Uterus (tissue), 4 donors: ENCODE measurements around the gene MBNL3. TPM values are rescaled to one million over a fixed set of nuclear protein-coding genes. Genes with fewer than 3 reads are reported as not detected.
"Not testable (repeated sequence)": the region's sequence is repeated elsewhere in the genome, so short reads cannot be mapped to it uniquely, and the experiment has no call there.

Source experiments
- DNase-seq, 2 donors: peaks; one replicate each; pipeline ENCODE4 v3.0.0-alpha.2; 2019 to 2020
- H3K27ac ChIP-seq, 2 donors: fragments of 200-600 bp; sonication (generic); 1 replicate in 1 of 2; 2 replicates in 1 of 2; pipeline ENCODE4 v1.5.1; 2016 to 2018
- H3K27me3 ChIP-seq, 2 donors: fragments of 200-600 bp; sonication (generic); one replicate each; pipeline ENCODE4 v1.5.1; 2018 to 2019; ENCODE audit warnings: control low read depth in 1 of 2
- H3K36me3 ChIP-seq, 2 donors: fragments of 200-600 bp; sonication (generic); one replicate each; pipeline ENCODE4 v1.5.1; 2019; ENCODE audit warnings: control low read depth in 1 of 2
- H3K4me1 ChIP-seq, 2 donors: fragments of 200-600 bp; sonication (generic); one replicate each; pipeline ENCODE4 v1.5.1; 2018 to 2019; ENCODE audit warnings: control low read depth in 1 of 2
- H3K4me3 ChIP-seq, 2 donors: fragments of 200-600 bp; sonication (generic); 1 replicate in 1 of 2; 2 replicates in 1 of 2; pipeline ENCODE4 v1.5.1; 2018 to 2019; ENCODE audit warnings: mild to moderate bottlenecking in 1 of 2
- H3K9me3 ChIP-seq, 2 donors: fragments of 200-600 bp; sonication (generic); one replicate each; pipeline ENCODE4 v1.5.1; 2019; ENCODE audit warnings: control low read depth in 1 of 2
- POLR2A ChIP-seq, 2 donors: fragments of 450-650 bp; IDR thresholded peaks; one replicate each; pipeline ENCODE4 v1.6.1; 2016; ENCODE audit warnings: antibody characterized with exemption in 2 of 2, mild to moderate bottlenecking in 1 of 2, moderate library complexity in 1 of 2
- intact Hi-C: fragments of 100-400 bp; cut with DNase I; formaldehyde crosslinking; loops from one replicate; pipeline ENCODE4 v1.15.1; 2023; ENCODE audit warnings: low total_unique reads
- total RNA-seq, 4 donors: library from RNA; depleted of rRNA in 3 of 4; stranded (reverse); fragments of >200 nt in 3 of 4; gene quantifications; one replicate each; pipeline versions ENCODE4 v1.1.0 to v1.2.4, GENCODE V29; 2014 to 2023
- TF ChIP-seq, protein P1 (sequence below), 4 experiments: fragments of 200-600 bp in 2 of 4; fragments of 450-650 bp in 2 of 4; sonication (generic) in 2 of 4; IDR thresholded peaks; one replicate each; pipeline ENCODE4 v1.5.1; 2016 to 2019; ENCODE audit warnings: antibody characterized with exemption in 4 of 4, mild to moderate bottlenecking in 2 of 4, moderate library complexity in 1 of 4
- donor health status: DM: yes; HTN: yes; CAD: no.

MBNL3 gene
- total RNA-seq, 4 donors from 2014 or later: 13.2 to 90.2 (median 32.3) TPM

DNA sequence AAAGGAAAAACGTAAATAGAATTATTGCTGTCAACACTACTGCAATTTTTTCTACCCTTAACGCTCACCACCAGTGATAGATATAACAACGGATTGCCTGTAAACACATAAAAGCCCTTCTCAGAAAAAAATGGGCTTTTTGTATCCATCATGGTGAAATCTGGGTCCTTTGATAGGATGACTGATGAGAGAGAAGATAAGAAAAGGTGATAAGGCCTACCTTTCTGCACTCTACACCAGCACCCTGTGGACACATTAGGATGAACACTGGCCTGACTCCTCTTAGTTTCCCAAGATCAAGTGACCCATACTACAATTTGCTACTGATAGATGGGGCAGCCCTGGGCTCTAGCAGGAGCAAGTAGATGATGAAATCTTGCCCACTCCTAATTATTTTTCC, 157.3 kb downstream of the MBNL3 start:
- TF ChIP-seq POLR2A (IDR thresholded peaks at IDR 0.05): no peak
- TF ChIP-seq, protein P1, sequence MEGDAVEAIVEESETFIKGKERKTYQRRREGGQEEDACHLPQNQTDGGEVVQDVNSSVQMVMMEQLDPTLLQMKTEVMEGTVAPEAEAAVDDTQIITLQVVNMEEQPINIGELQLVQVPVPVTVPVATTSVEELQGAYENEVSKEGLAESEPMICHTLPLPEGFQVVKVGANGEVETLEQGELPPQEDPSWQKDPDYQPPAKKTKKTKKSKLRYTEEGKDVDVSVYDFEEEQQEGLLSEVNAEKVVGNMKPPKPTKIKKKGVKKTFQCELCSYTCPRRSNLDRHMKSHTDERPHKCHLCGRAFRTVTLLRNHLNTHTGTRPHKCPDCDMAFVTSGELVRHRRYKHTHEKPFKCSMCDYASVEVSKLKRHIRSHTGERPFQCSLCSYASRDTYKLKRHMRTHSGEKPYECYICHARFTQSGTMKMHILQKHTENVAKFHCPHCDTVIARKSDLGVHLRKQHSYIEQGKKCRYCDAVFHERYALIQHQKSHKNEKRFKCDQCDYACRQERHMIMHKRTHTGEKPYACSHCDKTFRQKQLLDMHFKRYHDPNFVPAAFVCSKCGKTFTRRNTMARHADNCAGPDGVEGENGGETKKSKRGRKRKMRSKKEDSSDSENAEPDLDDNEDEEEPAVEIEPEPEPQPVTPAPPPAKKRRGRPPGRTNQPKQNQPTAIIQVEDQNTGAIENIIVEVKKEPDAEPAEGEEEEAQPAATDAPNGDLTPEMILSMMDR (IDR thresholded peaks at IDR 0.05): no peak
- H3K27me3 ChIP-seq: no peaks in the 10 kb centered on the region
- H3K27ac ChIP-seq: no peak overlapping the region
- no peaks in the 10 kb centered on the region for H3K4me1 ChIP-seq
- no peak overlapping the region for H3K4me3 ChIP-seq
- no peaks in the 10 kb centered on the region for H3K9me3 ChIP-seq
- H3K36me3 ChIP-seq: no peaks in the 10 kb centered on the region
- no peak for DNase-seq
- intact Hi-C loops: no loop called here

DNA sequence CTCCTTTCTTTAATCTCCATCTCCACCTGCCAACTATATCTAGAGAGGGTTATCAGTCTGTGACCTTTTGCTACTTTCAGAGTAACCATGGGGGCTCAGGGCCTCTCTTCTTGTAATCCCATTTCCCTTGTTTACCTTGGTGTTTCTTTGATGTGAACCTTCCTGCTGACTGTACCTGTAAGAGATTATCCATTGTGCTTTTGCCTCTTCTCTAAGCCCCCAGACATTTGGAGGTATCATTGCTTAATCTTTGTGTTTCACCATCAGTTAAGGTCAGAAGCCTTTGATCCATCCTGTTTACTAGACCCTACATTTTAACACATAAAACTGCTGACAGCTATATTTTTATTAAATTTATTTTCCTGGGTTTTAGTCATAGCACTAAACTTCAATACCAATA, 157.8 kb downstream of the MBNL3 start:
- TF ChIP-seq, protein P1 (IDR thresholded peaks at IDR 0.05): no peak
- TF ChIP-seq POLR2A (IDR thresholded peaks at IDR 0.05): no peak
- H3K27ac ChIP-seq: no peak overlapping the region
- intact Hi-C loops: no loop called here
- H3K36me3 ChIP-seq: no peaks in the 10 kb centered on the region
- no peak overlapping the region for H3K4me3 ChIP-seq
- H3K4me1 ChIP-seq: no peaks in the 10 kb centered on the region
- no peaks in the 10 kb centered on the region for H3K27me3 ChIP-seq
- no peaks in the 10 kb centered on the region for H3K9me3 ChIP-seq
- no peak for DNase-seq

DNA sequence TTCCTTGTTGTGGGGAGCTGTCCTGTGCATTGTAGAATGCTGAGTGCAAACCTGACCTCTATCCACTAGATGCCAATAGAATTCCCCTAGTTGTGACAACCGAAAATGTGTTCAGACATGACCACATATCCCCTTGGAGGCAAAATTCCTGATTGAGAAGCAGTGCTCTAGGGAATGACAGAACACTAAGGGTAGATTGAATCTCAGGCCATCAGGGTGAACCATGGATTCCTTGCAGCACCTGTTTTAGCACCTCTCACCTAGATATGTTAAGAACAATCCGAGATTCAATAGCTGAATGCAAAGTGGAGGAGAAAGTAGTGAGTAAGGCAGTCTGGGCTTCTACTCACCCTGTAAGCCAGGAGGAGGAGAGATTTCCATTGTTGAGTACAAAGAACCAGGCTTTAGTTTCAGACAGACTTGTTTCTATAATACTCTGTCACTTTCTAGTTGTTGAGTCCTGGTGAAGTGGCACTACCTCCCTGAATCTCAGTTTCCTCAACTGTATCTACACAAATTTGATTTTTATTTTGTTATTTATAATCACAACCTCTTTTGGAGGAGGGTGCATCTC, 158.6 kb downstream of the MBNL3 start:
- no peaks in the 10 kb centered on the region for H3K4me1 ChIP-seq
- TF ChIP-seq, protein P1 (IDR thresholded peaks at IDR 0.05): no peak
- no peak for TF ChIP-seq POLR2A (IDR thresholded peaks at IDR 0.05)
- H3K36me3 ChIP-seq: no peaks in the 10 kb centered on the region
- no peak overlapping the region for H3K4me3 ChIP-seq
- H3K27ac ChIP-seq: no peak overlapping the region
- DNase-seq: no peak
- intact Hi-C loops: no loop called here
- H3K9me3 ChIP-seq: no peaks in the 10 kb centered on the region
- no peaks in the 10 kb centered on the region for H3K27me3 ChIP-seq

DNA sequence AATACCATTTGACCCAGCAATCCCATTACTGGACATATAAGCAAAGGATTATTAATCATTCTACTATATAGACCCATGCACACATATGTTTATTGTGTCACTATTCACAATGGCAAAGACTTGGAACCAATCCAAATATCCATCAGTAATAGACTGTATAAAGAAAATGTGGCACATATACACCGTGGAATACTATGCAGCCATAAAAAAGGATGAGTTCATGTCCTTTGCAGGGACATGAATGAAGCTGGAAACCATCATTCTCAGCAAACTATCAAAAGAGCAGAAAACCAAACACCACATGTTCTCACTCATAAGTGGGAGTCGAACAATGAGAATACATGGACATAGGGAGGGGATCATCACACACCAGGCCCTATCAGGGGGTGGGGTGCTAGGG, 161.9 kb downstream of the MBNL3 start:
- H3K4me1 ChIP-seq, H3K9me3 ChIP-seq, H3K36me3 ChIP-seq, DNase-seq, H3K27me3 ChIP-seq, H3K27ac ChIP-seq, intact Hi-C loops, H3K4me3 ChIP-seq: not testable (repeated sequence)
